ENCODE results near the gene INPP5D.

INPP5D gene

GRCh38 chr2:233225230-233226068 lies 165.3 kb downstream of the INPP5D start:
- in situ Hi-C loops (cut with MboI; ENCODE audit: low sequenced_read_pairs), result no loop called here

GRCh38 chr2:233226511-233227031 lies 166.4 kb downstream of the INPP5D start:
- in situ Hi-C loops (cut with MboI; ENCODE audit: low sequenced_read_pairs), result no loop called here

GRCh38 chr2:233227346-233227978 lies 167.3 kb downstream of the INPP5D start:
- in situ Hi-C loops (cut with MboI; ENCODE audit: low sequenced_read_pairs), result no loop called here

- in situ Hi-C loops (cut with MboI; ENCODE audit: low sequenced_read_pairs), result no loop called here
Observed at GRCh38 chr2:233228376-233228775, 168.2 kb downstream of the INPP5D start.

- in situ Hi-C loops (cut with MboI; ENCODE audit: low sequenced_read_pairs), result no loop called here
Observed at GRCh38 chr2:233233618-233234230, 173.6 kb downstream of the INPP5D start.

- in situ Hi-C loops (cut with MboI; ENCODE audit: low sequenced_read_pairs), result no loop called here
Observed at GRCh38 chr2:233234264-233234663, 174.1 kb downstream of the INPP5D start.

GRCh38 chr2:233234996-233235395 lies 174.9 kb downstream of the INPP5D start:
- in situ Hi-C loops (cut with MboI; ENCODE audit: low sequenced_read_pairs), result no loop called here

GRCh38 chr2:233235977-233236376 lies 175.8 kb downstream of the INPP5D start:
- in situ Hi-C loops (cut with MboI; ENCODE audit: low sequenced_read_pairs), result no loop called here

GRCh38 chr2:233236820-233237589 lies 176.9 kb downstream of the INPP5D start:
- in situ Hi-C loops (cut with MboI; ENCODE audit: low sequenced_read_pairs), result no loop called here

- in situ Hi-C loops (cut with MboI; ENCODE audit: low sequenced_read_pairs), result no loop called here
Observed at GRCh38 chr2:233240897-233241296, 180.8 kb downstream of the INPP5D start.

- in situ Hi-C loops (cut with MboI; ENCODE audit: low sequenced_read_pairs), result no loop called here
Observed at GRCh38 chr2:233241803-233242202, 181.7 kb downstream of the INPP5D start.

- in situ Hi-C loops (cut with MboI; ENCODE audit: low sequenced_read_pairs), result no loop called here
Observed at GRCh38 chr2:233242231-233242927, 182.2 kb downstream of the INPP5D start.

GRCh38 chr2:233243348-233243747 lies 183.2 kb downstream of the INPP5D start:
- in situ Hi-C loops (cut with MboI; ENCODE audit: low sequenced_read_pairs), result no loop called here

GRCh38 chr2:233244818-233245217 lies 184.7 kb downstream of the INPP5D start:
- in situ Hi-C loops (cut with MboI; ENCODE audit: low sequenced_read_pairs), result no loop called here

- in situ Hi-C loops (cut with MboI; ENCODE audit: low sequenced_read_pairs), result no loop called here
Observed at GRCh38 chr2:233245406-233245805, 185.3 kb downstream of the INPP5D start.

GRCh38 chr2:233247116-233247515 lies 187.0 kb downstream of the INPP5D start:
- in situ Hi-C loops (cut with MboI; ENCODE audit: low sequenced_read_pairs), result no loop called here

- in situ Hi-C loops (cut with MboI; ENCODE audit: low sequenced_read_pairs), result no loop called here
Observed at GRCh38 chr2:233247744-233248143, 187.6 kb downstream of the INPP5D start.

GRCh38 chr2:233248999-233249398 lies 188.9 kb downstream of the INPP5D start:
- in situ Hi-C loops (cut with MboI; ENCODE audit: low sequenced_read_pairs), result no loop called here

- in situ Hi-C loops (cut with MboI; ENCODE audit: low sequenced_read_pairs), result no loop called here
Observed at GRCh38 chr2:233250568-233250967, 190.4 kb downstream of the INPP5D start.

- in situ Hi-C loops (cut with MboI; ENCODE audit: low sequenced_read_pairs), result no loop called here
Observed at GRCh38 chr2:233250985-233251305, 190.8 kb downstream of the INPP5D start.
